T-helper 2 cell treated with Interferon-gamma antibody and Interleukin-4, amounts not matched to agents 5 μg/mL and 100 μg/mL, for 36 hours (primary cell): Measurements from ENCODE around the gene PLEKHH1.
"Not testable (repeated sequence)": the region's sequence is repeated elsewhere in the genome, so short reads cannot be mapped to it uniquely, and the experiment has no call there.

Experiments
- DNase-seq: peaks from one replicate; pipeline ENCODE4 v3.0.0; 2021; ENCODE audit warnings: low spot score
- H3K27ac Mint-ChIP-seq: one replicate; pipeline ENCODE4 v1.8.0; 2021; ENCODE audit warnings: mild to moderate bottlenecking, mixed read lengths
- H3K27me3 Mint-ChIP-seq: one replicate; pipeline ENCODE4 v1.8.0; 2021; ENCODE audit warnings: low read depth, mixed read lengths
- H3K36me3 Mint-ChIP-seq: one replicate; pipeline ENCODE4 v1.8.0; 2021; ENCODE audit warnings: low read depth, mixed read lengths
- H3K4me1 Mint-ChIP-seq: one replicate; pipeline ENCODE4 v1.8.0; 2021; ENCODE audit warnings: low read depth, mixed read lengths
- H3K4me3 Mint-ChIP-seq: one replicate; pipeline ENCODE4 v1.8.0; 2022; ENCODE audit warnings: mild to moderate bottlenecking, moderate library complexity, mixed read lengths
- H3K9me3 Mint-ChIP-seq: one replicate; pipeline ENCODE4 v1.8.0; 2021; ENCODE audit warnings: mixed read lengths

Gene PLEKHH1

DNA sequence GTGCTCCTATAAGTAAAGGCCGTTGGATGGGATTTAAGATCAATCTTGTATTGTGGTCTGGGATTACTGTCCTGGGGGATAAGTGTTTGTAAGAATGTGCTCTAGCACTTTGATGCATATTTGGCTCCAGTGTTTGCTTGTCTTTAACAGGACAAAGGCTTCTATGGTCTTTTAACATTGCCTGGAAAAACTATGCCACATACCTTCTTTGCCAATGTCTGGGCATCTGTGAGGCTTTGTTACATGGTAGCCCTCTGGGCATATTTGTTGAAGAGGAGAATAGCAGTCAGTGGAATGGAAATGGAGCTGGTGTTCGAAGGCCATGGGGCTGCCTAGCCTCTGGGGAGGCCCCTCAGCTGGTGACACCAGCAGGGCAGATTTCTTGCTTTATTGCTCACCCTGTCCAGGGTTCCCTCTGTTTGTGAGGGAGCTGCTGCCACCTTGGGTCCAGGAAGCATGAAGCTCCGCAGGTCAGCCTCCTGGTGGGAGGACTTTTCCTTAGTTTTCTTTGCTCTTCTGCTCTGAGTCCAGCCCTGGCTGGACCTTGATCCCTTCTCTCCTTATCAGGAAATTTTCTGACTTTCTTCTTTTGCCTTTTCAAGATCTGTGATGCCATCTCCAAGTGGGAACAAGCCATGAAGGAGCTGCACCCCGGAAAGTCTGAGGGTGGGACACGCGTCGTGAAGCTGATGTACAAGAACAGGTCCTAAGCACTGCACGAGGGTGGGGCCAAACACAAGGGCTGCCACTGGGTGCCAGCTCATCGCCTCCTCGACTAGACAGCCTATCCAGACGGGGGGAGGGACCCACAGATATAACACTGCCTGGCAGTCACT is 47.5 kb downstream of the PLEKHH1 start:
- DNase-seq = no peak
- Mint-ChIP-seq H3K36me3 (no peaks in the 10 kb centered on the region), H3K27ac (no peak overlapping the region), H3K27me3 (no peaks in the 10 kb centered on the region), H3K4me1 (peaks cover 3% of the 10 kb centered on the region), H3K4me3 (no peak overlapping the region), H3K9me3 (no peaks in the 10 kb centered on the region)

DNA sequence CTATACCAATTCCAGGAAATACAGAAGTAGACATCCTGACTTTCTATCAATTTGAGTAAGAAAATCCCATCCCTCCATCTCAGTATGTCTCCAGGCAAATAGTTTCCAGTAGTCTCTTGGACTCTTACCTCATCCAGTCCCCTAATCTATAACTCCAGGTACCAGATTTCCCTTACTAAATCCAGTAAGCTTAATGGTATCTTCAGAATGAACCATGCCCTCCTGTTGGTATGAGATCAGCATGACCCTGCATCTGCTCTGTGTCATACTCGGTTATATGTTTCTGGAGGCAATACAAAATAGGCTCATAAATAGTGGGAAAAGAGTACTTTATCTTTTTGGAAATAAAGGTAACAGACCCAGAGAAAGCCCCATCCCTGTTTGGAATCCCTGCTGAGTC is 48.6 kb downstream of the PLEKHH1 start:
- H3K4me3 Mint-ChIP-seq = no peak overlapping the region
- no peaks in the 10 kb centered on the region for H3K36me3 Mint-ChIP-seq
- DNase-seq = no peak
- H3K9me3 Mint-ChIP-seq = no peaks in the 10 kb centered on the region
- no peaks in the 10 kb centered on the region for H3K27me3 Mint-ChIP-seq
- no peak overlapping the region for H3K27ac Mint-ChIP-seq
- H3K4me1 Mint-ChIP-seq = peaks cover 3% of the 10 kb centered on the region

DNA sequence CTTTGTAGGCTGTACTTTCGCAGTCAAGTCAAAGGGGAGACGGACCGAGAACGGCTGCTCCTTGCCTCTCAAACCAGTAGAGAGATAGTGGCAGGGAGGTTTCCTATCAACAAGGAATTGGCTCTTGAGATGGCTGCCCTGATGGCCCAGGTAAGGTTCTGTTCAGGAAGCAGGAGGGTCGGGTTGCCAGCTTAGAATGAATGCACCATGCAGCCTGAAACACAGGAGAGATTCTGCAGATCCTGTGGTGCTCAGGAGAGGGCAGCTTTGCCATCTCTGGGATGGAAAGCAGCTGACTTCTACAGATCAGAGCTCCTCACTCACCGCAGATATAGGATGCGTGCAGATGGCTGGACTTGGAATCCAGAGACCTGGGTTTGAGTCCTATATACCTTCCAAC is 49.0 kb downstream of the PLEKHH1 start:
- no peaks in the 10 kb centered on the region for H3K36me3 Mint-ChIP-seq
- peaks cover 3% of the 10 kb centered on the region for H3K4me1 Mint-ChIP-seq
- H3K9me3 Mint-ChIP-seq = no peaks in the 10 kb centered on the region
- no peak for DNase-seq
- H3K27ac Mint-ChIP-seq = no peak overlapping the region
- no peak overlapping the region for H3K4me3 Mint-ChIP-seq
- no peaks in the 10 kb centered on the region for H3K27me3 Mint-ChIP-seq

DNA sequence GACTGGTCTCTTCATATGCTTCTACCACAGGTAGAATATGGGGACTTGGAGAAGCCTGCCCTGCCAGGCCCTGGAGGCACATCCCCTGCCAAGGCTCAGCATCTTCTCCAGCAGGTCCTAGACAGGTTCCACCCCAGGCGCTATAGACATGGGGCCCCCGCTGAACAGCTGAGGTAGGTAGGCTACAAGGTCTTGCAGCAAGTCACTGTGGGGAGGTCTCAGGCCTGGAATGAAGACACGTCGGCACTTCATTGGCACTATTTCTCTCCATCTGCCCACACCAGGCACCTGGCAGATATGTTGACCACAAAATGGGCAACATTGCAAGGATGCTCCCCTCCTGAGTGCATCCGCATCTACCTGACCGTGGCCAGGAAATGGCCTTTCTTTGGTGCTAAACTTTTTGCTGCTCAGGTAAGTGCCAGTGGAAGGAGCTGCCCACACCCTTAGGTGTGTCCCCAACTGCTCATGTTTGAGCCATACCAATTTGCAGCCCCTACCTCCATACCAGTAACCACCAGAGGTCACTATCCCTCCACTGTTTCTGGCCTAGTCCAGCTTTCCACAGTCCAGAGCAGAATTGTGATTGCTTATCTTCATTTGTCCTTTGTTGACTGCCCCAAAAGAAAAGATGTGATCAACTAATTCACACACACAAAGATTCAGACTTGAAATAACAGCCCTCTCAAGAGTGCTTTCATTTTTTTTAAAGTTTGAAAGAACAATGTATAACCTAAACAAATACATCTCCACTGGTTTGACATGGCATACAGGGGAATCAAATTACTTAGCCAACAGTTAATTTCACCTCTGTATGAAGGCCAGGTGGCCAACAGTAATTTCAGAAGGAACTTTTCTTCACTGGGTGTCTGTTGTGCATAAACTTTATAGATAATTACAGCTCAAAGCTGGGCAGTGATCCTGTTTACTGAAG is 50.9 kb downstream of the PLEKHH1 start:
- Mint-ChIP-seq H3K36me3 (peaks cover 1% of the 10 kb centered on the region), H3K9me3 (no peaks in the 10 kb centered on the region), H3K4me3 (no peak overlapping the region), H3K27ac (no peak overlapping the region), H3K4me1 (peaks cover 3% of the 10 kb centered on the region), H3K27me3 (no peaks in the 10 kb centered on the region)
- DNase-seq = no peak

DNA sequence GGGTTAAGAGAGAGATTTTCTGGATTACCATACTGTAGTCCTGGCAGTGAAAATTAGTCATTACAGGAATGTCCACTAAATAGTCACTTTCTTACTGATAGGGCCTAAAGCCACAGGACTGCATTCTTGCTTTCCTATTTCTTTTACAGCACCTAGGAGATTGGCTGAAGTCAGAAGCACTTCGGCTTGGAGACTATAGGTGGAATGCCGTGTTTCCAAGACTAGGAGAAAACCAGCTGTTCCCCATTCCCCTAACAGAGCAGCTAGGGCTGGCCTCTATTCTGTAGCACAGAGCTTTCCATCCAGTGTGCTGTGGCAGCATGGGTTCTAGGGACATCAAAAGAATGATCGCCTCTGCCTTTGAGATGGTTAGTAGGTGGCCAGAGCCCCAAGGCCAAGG is 51.9 kb downstream of the PLEKHH1 start:
- Mint-ChIP-seq H3K36me3 (peaks cover 4% of the 10 kb centered on the region), H3K9me3 (no peaks in the 10 kb centered on the region), H3K27me3 (no peaks in the 10 kb centered on the region), H3K4me3 (no peak overlapping the region), H3K27ac (no peak overlapping the region), H3K4me1 (peaks cover 3% of the 10 kb centered on the region)
- no peak for DNase-seq

DNA sequence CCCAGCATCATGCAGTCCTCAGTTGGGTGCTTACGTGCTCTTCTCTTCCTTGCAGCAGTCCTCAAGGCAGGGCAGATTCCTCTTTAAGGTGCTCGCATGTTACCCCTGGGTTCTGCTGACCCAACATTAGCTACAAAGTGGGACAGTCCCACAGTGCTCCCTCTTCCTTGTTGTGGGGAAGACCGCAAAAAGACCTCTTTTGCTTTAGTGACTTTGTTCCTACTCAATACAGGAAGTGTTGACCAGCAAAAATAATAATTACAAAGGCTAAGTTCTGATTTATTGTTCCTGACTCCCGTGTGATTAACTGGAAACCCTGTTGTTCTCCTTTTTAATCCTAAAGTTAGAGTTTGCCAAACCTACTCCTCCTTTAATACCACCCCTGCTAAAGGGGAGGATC is 53.3 kb downstream of the PLEKHH1 start:
- H3K9me3 Mint-ChIP-seq = no peaks in the 10 kb centered on the region
- no peak overlapping the region for H3K27ac Mint-ChIP-seq
- no peaks in the 10 kb centered on the region for H3K27me3 Mint-ChIP-seq
- H3K4me1 Mint-ChIP-seq = peaks cover 3% of the 10 kb centered on the region
- peaks cover 8% of the 10 kb centered on the region for H3K36me3 Mint-ChIP-seq
- no peak overlapping the region for H3K4me3 Mint-ChIP-seq
- DNase-seq = no peak

DNA sequence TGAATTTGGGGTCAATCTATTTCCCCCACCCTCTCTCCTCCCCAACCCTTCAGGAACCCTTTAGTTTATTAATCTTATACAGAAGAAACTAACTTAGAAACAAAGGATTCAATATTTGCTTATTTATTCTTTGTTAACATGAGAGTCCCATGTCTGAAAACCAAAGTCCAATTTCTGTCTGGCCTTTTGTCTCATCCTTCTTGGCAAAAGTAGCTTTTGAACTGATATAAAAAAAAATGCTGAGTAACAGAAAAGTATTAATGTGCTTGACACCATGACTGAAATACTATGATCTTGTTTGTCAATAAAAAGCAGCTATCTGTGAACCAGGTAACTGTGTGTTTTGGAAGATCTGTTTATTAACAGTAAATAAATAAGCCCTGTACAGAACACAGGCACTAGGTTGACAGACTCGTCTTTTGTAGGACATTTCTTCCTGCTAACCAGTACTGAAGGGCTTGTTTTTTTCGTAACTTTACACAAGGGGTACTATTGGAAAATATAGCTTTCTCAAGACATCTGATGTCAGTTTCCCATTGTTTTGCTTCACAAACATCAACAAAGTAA is 56.2 kb downstream of the PLEKHH1 start:
- no peak for DNase-seq
- H3K27me3 Mint-ChIP-seq = no peaks in the 10 kb centered on the region
- H3K9me3 Mint-ChIP-seq = no peaks in the 10 kb centered on the region
- peaks cover 18% of the 10 kb centered on the region for H3K36me3 Mint-ChIP-seq
- no peak overlapping the region for H3K27ac Mint-ChIP-seq
- H3K4me3 Mint-ChIP-seq = no peak overlapping the region
- no peaks in the 10 kb centered on the region for H3K4me1 Mint-ChIP-seq

DNA sequence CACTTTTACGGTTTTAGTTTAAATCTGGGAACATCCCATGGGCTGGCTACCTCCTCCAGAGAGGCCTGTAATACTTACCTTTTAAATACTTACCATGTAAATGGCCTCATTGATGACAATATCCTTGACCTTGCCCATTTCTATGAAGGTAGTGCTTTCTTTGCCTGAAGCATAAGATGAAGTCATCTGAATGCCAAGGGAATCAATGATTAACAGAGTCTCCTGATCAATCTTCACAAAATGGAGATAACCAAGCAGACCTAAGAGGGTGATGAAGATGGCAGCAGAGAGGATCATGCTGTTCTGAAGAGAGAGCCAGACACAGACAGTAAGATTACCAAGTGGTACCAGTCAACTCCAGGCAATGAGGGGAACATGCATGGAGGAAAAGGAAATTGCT is 60.6 kb downstream of the PLEKHH1 start:
- DNase-seq, H3K27ac Mint-ChIP-seq, H3K9me3 Mint-ChIP-seq, H3K4me3 Mint-ChIP-seq, H3K27me3 Mint-ChIP-seq: not testable (repeated sequence)
- peaks cover 12% of the 10 kb centered on the region for H3K4me1 Mint-ChIP-seq
- peaks cover 30% of the 10 kb centered on the region for H3K36me3 Mint-ChIP-seq

DNA sequence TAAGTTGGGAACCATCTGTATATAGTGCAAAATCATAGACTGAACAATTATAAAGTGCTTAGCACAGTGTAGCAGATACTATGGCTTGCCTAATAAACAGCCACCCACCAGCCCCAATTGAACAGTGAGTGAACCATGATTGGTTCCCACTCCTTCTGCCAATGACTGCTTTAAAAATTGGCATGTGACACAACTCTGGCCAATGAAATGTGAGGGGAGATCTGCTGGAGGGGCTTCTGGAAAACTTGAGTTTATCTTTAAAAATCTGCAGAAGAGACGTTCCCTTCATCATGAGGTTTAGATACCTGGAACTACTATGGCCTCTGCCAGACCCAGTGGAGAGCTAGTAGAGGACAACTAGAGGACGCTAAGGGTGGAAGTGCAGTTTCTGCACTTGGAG is 62.3 kb downstream of the PLEKHH1 start:
- Mint-ChIP-seq H3K27me3 (no peaks in the 10 kb centered on the region), H3K4me1 (peaks cover 23% of the 10 kb centered on the region)

DNA sequence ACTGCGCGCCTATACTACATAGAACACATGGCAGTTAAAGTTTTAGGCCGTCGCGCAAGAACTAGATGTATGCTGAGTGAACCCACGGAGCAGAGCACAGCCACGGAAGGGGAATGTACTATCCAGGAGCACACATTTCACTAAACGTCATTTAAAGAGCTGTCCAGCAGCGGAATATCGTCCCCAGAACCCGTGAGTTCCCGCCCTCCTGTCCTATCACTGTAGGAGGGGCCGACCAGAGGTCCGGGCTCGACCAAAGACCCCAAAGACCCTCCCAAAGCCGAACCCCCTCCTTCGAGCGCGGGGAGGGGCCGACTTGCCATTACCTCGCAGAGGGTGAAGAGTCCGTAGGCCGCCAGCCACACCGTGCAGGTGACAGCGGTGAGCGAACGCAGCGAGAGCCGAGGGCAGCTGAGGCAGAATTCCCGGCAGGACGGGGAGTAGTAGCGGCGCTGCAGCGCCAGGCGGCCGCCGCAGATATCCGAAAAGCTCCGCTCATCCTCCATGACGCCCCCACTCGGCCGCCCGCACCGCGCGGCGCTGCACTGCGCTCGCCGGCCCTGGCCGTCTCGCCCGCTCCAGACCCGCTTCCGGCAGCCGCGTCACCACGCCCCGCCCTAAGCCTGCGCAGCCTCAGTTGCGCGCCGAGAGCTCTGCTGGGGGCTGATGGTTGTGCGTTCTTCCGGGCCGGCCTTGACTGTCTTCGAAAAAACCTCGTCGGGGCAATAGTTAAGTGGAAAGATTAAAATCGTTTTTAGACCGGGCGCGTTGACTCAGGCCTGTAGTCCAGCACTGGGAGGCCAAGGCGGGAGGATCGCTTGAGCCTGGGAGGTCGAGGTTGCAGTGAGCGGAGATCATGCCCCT is 66.8 kb downstream of the PLEKHH1 start, which contains the start of gene PIGH:
PIGH (minus strand) TSS at position 571 of the 864 bp plus-strand sequence; CDS start at position 506, 65 bp downstream.
- H3K4me3 Mint-ChIP-seq = peak within 1 kb of the TSS; percentile 97
- H3K27ac Mint-ChIP-seq = peak within 1 kb of the TSS; percentile 89
- no peaks in the 10 kb centered on the region for H3K9me3 Mint-ChIP-seq
- H3K27me3 Mint-ChIP-seq = peaks cover 5% of the 10 kb centered on the region
- H3K4me1 Mint-ChIP-seq = peaks cover 25% of the 10 kb centered on the region
- peak; percentile 94 for DNase-seq
- peaks cover 15% of the 10 kb centered on the region for H3K36me3 Mint-ChIP-seq

More for the DNA sequence above, 62.3 kb downstream of the PLEKHH1 start:
- DNase-seq = no peak
- Mint-ChIP-seq H3K36me3 (peaks cover 29% of the 10 kb centered on the region), H3K4me3 (no peak overlapping the region), H3K27ac (no peak overlapping the region), H3K9me3 (no peaks in the 10 kb centered on the region)

DNA sequence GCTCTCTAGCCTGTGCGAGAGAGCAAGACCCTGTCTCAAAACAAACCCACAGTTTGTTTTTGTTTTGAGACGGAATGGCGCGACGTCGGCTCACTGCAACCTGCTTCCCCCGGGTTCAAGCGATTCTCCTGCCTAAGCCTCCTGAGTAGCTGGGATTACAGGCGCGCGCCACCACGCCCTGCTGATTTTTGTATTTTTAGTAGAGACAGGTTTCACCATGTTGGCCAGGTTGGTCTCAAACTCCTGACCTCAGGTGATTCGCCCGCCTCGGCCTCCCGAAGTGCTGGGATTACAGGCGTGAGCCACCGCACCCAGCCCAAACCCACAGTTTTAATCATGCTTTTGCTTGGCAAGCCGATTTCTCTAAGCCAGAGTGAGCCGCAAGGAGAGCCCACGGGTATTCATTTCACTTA is 67.5 kb downstream of the PLEKHH1 start:
- H3K27me3 Mint-ChIP-seq, DNase-seq, H3K9me3 Mint-ChIP-seq: not testable (repeated sequence)
- H3K36me3 Mint-ChIP-seq = peaks cover 10% of the 10 kb centered on the region
- peak overlapping the region; percentile 89 for H3K27ac Mint-ChIP-seq
- H3K4me1 Mint-ChIP-seq = peaks cover 24% of the 10 kb centered on the region
- peak overlapping the region; percentile 97 for H3K4me3 Mint-ChIP-seq

DNA sequence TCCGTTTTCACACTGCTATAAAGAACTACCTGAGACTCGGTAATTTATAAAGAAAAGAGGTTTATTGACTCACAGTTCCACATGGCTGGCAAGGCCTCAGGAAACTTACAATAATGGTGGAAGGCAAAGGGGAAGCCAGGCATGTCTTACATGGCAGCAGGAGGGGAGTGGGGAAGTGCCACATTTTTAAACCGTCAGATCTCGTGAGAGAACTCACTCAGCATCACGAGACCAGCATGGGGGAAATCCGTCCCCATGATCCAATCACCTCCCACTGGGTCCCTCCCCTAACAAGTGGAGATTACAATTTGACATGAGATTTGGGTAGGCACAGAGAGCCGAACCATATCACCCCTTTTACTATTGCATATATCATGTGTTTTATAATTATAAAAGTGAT is 69.0 kb downstream of the PLEKHH1 start:
- no peak for DNase-seq
- peaks cover 20% of the 10 kb centered on the region for H3K4me1 Mint-ChIP-seq
- H3K27ac Mint-ChIP-seq = no peak overlapping the region
- peaks cover 5% of the 10 kb centered on the region for H3K27me3 Mint-ChIP-seq
- H3K36me3 Mint-ChIP-seq = peaks cover 2% of the 10 kb centered on the region
- no peak overlapping the region for H3K4me3 Mint-ChIP-seq
- no peaks in the 10 kb centered on the region for H3K9me3 Mint-ChIP-seq

DNA sequence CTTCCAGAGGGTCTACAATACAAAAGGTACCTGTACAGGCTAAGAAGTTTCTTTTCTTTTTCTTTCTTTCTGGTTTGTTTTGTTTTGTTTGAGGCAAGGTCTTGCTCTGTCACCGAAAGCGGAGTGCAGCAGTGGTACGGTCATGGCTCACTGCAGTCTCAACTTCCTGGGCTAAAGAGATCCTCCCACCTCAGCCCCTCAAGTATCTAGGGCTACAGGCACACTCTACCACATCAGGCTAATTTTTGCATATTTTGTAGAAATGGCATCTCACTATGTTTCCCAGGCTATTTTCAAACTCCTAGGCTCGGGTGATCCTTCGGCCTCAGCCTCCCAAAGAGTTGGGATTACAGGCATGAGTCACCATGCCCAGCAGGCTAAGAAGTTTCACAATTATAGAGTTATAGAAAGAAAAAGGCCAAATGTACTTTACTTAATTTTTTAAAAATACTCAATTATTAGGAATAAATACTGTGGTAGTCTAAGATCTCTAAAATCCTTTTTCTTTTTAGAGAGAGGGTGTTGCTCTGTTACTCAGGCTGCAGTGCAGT is 70.0 kb downstream of the PLEKHH1 start:
- no peak for DNase-seq
- H3K4me3 Mint-ChIP-seq = no peak overlapping the region
- H3K9me3 Mint-ChIP-seq = no peaks in the 10 kb centered on the region
- H3K4me1 Mint-ChIP-seq = peaks cover 17% of the 10 kb centered on the region
- peaks cover 5% of the 10 kb centered on the region for H3K27me3 Mint-ChIP-seq
- no peak overlapping the region for H3K27ac Mint-ChIP-seq
- H3K36me3 Mint-ChIP-seq = peaks cover 2% of the 10 kb centered on the region
